ENCODE data around the gene TPCN2.
A peak's percentile ranks its signal among the peaks of the same experiment; 100 is the strongest.
"Not testable (repeated sequence)": the region's sequence is repeated elsewhere in the genome, so short reads cannot be mapped to it uniquely, and the experiment has no call there.

TPCN2 gene

DNA sequence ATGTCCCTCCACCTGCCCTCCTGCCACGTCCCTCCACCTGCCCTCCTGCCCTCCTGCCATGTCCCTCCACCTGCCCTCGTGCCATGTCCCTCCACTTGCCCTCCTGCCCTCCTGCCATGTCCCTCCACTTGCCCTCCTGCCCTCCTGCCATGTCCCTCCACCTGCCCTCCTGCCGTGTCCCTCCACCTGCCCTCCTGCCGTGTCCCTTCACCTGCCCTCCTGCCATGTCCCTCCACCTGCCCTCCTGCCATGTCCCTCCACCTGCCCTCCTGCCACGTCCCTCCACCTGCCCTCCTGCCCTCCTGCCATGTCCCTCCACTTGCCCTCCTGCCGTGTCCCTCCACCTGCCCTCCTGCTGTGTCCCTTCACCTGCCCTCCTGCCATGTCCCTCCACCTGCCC, 28.2 kb downstream of the TPCN2 start:
- DNase-seq = not testable (repeated sequence)

- no peak for DNase-seq
Measured at GRCh38 chr11:69078508-69078907, 29.8 kb downstream of the TPCN2 start.

DNA sequence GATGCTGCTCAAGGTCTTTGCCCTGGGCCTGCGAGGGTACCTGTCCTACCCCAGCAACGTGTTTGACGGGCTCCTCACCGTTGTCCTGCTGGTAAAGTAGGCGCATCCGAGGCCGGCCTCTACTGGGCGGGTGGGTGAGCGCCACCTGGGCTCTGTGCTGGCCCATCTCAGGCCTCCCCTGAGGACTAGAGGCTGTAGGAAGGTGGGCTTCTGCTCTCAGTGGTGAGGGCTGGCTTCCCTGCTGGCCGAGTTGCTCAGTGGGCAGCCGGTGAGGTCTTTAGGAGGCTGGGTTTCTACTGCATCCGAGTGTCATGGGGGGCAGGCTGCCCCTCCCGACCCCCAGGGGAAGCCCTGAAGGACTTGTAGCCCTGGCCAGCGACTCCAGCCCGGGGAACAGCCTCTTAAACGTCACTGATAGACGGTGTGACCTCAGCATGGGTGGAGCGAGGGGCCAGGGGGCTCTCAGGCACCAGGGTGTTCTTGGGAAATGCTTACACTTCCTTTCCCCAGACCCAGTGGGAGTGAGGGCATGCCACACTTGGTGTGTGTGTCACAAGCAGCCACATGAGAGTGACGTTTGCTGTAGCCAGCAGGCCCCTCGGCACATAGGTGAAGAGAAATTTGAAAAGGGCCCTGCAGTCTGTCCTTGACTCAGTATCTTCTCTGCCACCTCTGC, 30.3 kb downstream of the TPCN2 start:
- DNase-seq = no peak

- no peak for DNase-seq
Measured at GRCh38 chr11:69079661-69080256, 31.0 kb downstream of the TPCN2 start.

DNA sequence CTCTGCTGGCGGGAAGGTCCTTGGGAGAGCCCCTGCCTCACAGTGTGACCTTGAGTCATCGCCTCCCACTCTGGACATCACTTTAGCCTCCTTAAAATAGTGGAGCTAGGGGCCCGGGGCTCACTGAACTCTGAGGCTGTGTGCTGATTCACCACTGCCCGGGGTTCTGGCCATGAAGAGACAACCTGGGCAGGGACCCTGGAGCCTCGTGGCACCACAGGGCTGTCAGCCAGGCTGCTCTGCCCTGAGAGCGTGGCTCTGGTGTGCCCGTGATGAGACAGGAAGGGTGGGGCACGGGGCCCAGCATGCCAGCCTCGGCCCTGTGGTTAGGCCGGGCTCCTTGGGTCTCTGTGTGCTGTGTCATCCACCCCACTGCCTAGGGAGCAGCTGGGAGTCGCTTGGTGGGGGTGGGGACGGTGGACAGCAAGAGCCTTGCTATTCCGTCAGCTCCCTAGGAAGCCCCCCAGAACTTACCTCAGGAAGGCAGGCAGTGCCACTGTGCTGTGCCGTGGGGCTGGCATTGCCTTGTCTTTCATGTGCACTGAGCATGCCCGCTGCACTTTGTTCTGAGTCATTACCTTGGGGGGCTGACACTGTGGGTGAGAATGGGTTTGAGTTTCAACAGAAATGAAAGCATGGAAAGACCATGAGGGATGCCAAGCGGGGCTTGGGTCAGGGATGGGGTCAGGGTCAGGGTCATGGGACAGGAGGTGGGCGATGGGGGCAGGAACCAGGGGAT, 31.7 kb downstream of the TPCN2 start:
- DNase-seq = no peak

DNA sequence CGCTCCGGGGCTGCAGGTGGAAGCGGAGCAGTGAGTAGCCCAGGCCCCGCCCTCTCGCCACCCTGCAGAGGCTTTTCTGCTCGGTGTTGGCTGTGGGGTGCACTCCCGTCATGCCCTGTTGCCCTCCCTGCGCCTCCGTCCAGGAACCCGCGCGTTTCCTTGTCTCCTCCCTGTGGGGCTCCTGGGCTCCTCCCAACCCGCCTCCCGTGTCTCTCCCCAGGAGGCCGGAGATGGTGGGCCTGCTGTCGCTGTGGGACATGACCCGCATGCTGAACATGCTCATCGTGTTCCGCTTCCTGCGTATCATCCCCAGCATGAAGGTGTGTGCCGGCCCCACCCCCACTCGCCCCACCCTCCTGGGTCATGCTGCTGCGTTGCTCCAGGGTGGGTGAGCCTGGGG, 32.4 kb downstream of the TPCN2 start:
- DNase-seq = no peak

GRCh38 chr11:69083531-69084247, 35.0 kb downstream of the TPCN2 start:
- no peak for DNase-seq

DNA sequence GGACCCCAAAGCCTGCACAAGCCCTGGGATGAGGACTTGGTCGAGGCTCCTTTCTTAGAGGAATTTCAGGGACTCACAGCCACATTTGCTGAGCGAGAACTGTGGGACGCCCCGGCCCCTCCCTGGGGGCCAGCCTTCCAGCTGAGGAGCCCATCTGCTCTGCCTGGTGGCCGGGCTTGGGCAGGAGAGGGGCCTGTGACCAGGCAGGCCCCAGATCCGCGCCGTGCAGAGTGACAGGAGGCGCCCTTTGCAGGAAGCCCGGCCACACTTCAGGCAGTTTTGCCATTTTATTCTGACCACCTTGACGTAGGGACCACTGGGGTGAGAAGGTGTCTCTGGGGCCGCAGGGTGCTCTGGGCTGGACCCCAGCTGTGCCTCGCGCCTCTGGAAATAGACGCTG, 35.6 kb downstream of the TPCN2 start:
- DNase-seq = no peak

DNA sequence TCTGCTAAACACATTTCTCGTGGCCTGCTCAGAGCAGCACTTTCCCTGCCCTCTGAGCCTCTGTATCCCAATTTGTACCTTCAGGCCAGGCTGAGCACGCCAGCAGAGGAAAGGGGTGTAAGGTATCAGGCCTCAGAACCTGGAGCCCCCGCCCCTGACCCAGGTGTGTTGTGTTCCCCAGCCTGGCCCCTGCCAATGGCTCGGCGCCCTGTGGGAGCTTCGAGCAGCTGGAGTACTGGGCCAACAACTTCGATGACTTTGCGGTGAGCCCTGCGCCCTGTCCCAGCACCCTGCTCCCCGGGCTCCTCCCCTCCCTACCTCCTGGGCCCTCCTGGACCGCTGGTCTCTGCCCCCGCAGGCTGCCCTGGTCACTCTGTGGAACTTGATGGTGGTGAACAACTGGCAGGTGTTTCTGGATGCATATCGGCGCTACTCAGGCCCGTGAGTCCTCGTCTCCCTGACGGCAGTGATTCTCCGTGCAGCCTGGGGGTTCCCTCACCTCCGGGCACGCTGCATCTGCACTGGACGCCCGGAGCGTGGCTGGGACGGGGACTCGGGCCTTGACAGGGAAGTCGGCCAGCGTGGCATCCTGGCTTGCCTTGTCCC, 36.9 kb downstream of the TPCN2 start:
- DNase-seq = no peak

- no peak for DNase-seq
Measured at GRCh38 chr11:69086152-69087132, 37.7 kb downstream of the TPCN2 start.

DNA sequence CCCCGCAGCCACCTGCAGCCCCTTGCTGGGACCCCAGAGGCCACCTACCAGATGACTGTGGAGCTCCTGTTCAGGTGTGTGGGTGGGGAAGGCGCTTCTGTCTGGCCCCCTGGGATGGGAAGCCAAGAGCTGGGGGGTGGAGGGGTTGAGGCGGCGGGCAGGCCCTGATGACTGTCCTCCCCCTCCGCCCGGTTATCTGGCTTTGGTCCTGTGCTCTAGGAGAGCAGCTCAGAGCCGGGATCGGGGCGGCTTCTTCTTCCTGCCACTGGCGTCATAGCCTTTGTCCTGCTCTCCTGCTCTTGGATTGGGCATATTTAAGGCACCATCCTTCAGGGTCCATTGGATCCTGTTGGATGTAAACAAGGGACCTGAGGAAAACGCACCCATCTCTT, 38.4 kb downstream of the TPCN2 start:
- no peak for DNase-seq

GRCh38 chr11:69087811-69088210, 39.1 kb downstream of the TPCN2 start:
- no peak for DNase-seq

- peak; percentile 48 for DNase-seq
Measured at GRCh38 chr11:69088676-69089146, 40.0 kb downstream of the TPCN2 start.

DNA sequence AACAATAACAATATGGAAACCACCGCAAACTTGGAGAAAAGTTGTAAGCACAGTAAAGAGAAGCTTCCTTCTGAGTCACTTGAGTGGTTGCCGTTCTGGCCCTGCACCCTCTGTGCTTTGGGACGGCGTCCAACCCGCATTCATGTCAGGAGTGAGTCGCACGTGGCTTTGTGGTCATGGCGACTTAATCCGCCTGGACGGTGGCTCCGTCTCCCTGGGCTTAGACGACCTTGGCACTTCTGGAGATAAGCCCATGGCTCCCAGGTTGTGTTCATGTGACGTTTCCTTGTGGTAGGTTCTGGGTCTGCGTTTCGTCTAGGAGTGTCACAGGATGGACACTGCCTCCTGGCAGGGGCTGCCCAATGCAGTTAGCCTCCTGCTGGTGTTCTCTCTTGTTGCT, 40.5 kb downstream of the TPCN2 start:
- DNase-seq = no peak

- no peak for DNase-seq
Measured at GRCh38 chr11:69091638-69092165, 43.0 kb downstream of the TPCN2 start.

- DNase-seq = no peak
Measured at GRCh38 chr11:69092263-69092662, 43.5 kb downstream of the TPCN2 start.

- no peak for DNase-seq
Measured at GRCh38 chr11:69093106-69093505, 44.4 kb downstream of the TPCN2 start.

- no peak for DNase-seq
Measured at GRCh38 chr11:69094111-69094914, 45.6 kb downstream of the TPCN2 start.

DNA sequence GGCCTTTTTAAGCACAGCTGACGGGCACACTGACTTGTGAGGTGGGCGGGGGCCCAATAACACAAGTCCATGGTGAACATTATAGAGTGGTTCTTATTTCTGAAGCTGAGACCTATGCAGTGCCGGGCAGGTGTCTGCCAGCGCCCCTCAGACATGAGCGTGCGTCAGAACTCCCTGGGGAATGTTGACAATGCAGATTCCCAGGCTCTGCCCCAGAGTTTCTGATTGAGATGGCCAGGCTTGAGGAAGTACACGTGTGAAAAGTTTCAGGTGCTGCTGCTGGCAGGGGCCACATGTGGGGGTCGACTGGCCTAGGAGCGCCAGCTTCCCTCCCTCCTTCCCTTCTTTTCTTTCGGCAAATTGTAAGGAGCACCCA, 46.2 kb downstream of the TPCN2 start:
- DNase-seq = no peak

DNA sequence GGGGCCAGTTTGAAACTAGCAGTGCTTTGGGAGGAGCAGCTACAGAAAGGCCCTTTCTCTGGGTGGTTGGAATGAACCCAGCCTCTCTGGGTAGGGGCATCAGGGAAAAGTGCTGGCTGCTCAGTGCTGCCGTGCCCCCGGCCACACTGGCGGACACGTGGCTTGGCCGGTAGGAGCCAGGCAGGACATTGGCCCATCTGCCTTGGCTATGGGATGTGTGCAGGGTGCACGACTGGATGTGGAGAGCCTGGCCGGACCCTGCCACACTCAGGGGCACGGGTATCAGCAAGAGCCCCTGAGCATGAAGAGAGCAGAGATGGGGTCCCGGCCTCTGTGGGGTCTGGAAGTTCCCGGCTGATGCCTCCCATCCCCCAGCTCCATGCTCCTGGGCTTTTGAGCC, 46.6 kb downstream of the TPCN2 start:
- DNase-seq = no peak

GRCh38 chr11:69096473-69096872, 47.7 kb downstream of the TPCN2 start:
- DNase-seq = no peak

All from activated CD4-positive, CD25-positive, alpha-beta regulatory T cell treated with anti-CD3 and anti-CD28 coated beads, Interleukin-2, amount 50 U/mL, for 72 hours (primary cell).